ENCODE results near the gene PPP6R2.

PPP6R2 gene

GRCh38 chr22:50487290-50488005 lies 144.3 kb downstream of the PPP6R2 start:
- DNase-seq (ENCODE audit: low read depth) = no peak

- DNase-seq (ENCODE audit: low read depth) = no peak
These were observed 145.0 kb downstream of the PPP6R2 start for GRCh38 chr22:50488006-50488677.

GRCh38 chr22:50488886-50489285 lies 145.8 kb downstream of the PPP6R2 start:
- no peak for DNase-seq (ENCODE audit: low read depth)

- DNase-seq (ENCODE audit: low read depth) = no peak
These were observed 146.5 kb downstream of the PPP6R2 start for GRCh38 chr22:50489363-50490243.

GRCh38 chr22:50490531-50491308 lies 147.6 kb downstream of the PPP6R2 start:
- no peak for DNase-seq (ENCODE audit: low read depth)

Measured in CMK (cell line).